ENCODE data around the gene SMIM14. TPM values are rescaled to one million over a fixed set of nuclear protein-coding genes. Genes with fewer than 3 reads are reported as not detected.
"Not testable (repeated sequence)": the region's sequence is repeated elsewhere in the genome, so short reads cannot be mapped to it uniquely, and the experiment has no call there.

Gene SMIM14
- total RNA-seq, 1 donor from 2014 or later, result 58.4 TPM

GRCh38 chr4:39504538-39504937 lies 134.1 kb downstream of the SMIM14 start:
- no peak for TF ChIP-seq CTCF (IDR thresholded peaks at IDR 0.05; ENCODE audit: insufficient read depth, low read length, poor library complexity, severe bottlenecking)
- DNase-seq (ENCODE audit: low read depth), result no peak
- H3K4me3 ChIP-seq (ENCODE audit: low read depth, low read length), result no peak overlapping the region
- H3K36me3 ChIP-seq (ENCODE audit: control insufficient read depth, insufficient read depth, low read length), result peaks cover 2% of the 10 kb centered on the region
- no peaks in the 10 kb centered on the region for H3K27me3 ChIP-seq (ENCODE audit: control insufficient read depth, insufficient read depth, low read length)

GRCh38 chr4:39502664-39503035 lies 136.0 kb downstream of the SMIM14 start:
- H3K36me3 ChIP-seq (ENCODE audit: control insufficient read depth, insufficient read depth, low read length); DNase-seq (ENCODE audit: low read depth); H3K27me3 ChIP-seq (ENCODE audit: control insufficient read depth, insufficient read depth, low read length); H3K4me3 ChIP-seq (ENCODE audit: low read depth, low read length): not testable (repeated sequence)

- H3K27me3 ChIP-seq (ENCODE audit: control insufficient read depth, insufficient read depth, low read length), result no peaks in the 10 kb centered on the region
- H3K36me3 ChIP-seq (ENCODE audit: control insufficient read depth, insufficient read depth, low read length), result no peaks in the 10 kb centered on the region
- H3K4me3 ChIP-seq (ENCODE audit: low read depth, low read length), result no peak overlapping the region
- DNase-seq (ENCODE audit: low read depth), result no peak
- no peak for TF ChIP-seq CTCF (IDR thresholded peaks at IDR 0.05; ENCODE audit: insufficient read depth, low read length, poor library complexity, severe bottlenecking)
Observed at GRCh38 chr4:39502019-39502663, 136.5 kb downstream of the SMIM14 start.

GRCh38 chr4:39498727-39499020 lies 140.0 kb downstream of the SMIM14 start:
- Histone ChIP-seq H3K27me3 (ENCODE audit: control insufficient read depth, insufficient read depth, low read length) (no peaks in the 10 kb centered on the region), H3K4me3 (ENCODE audit: low read depth, low read length) (no peak overlapping the region), H3K36me3 (ENCODE audit: control insufficient read depth, insufficient read depth, low read length) (no peaks in the 10 kb centered on the region)
- no peak for DNase-seq (ENCODE audit: low read depth)
- no peak for TF ChIP-seq CTCF (IDR thresholded peaks at IDR 0.05; ENCODE audit: insufficient read depth, low read length, poor library complexity, severe bottlenecking)

GRCh38 chr4:39497909-39498726 lies 140.5 kb downstream of the SMIM14 start:
- Histone ChIP-seq H3K4me3 (ENCODE audit: low read depth, low read length) (no peak overlapping the region), H3K27me3 (ENCODE audit: control insufficient read depth, insufficient read depth, low read length) (no peaks in the 10 kb centered on the region), H3K36me3 (ENCODE audit: control insufficient read depth, insufficient read depth, low read length) (no peaks in the 10 kb centered on the region)
- DNase-seq (ENCODE audit: low read depth), result no peak
- TF ChIP-seq CTCF (IDR thresholded peaks at IDR 0.05; ENCODE audit: insufficient read depth, low read length, poor library complexity, severe bottlenecking), result no peak

Other genes starting within 250 kb of the SMIM14 start
- gene KLB, start 231.9 kb downstream of the SMIM14 start, total RNA-seq, result 0.07 and 0.21 TPM in 2 replicates
- gene RPL9, start 179.9 kb downstream of the SMIM14 start, total RNA-seq, result 5,053 and 6,223 TPM in 2 replicates
- gene LIAS, start 179.8 kb downstream of the SMIM14 start, total RNA-seq, result 15.4 and 18.1 TPM in 2 replicates
- gene UGDH, start 111.4 kb downstream of the SMIM14 start, total RNA-seq, result 58.7 and 124 TPM in 2 replicates
- 24.9 and 28.3 TPM in 2 replicates for gene UBE2K, start 59.3 kb upstream of the SMIM14 start, total RNA-seq

Data from kidney epithelial cell (primary cell).